MV-4-11 (cell line): ENCODE measurements around the gene C16orf78.
A peak's percentile ranks its signal among the peaks of the same experiment; 100 is the strongest.

Source experiments
- DNase-seq: peaks from one replicate; lab custom pipeline; 2025; lab: John Stamatoyannopoulos, UW

C16orf78 gene, protein sequence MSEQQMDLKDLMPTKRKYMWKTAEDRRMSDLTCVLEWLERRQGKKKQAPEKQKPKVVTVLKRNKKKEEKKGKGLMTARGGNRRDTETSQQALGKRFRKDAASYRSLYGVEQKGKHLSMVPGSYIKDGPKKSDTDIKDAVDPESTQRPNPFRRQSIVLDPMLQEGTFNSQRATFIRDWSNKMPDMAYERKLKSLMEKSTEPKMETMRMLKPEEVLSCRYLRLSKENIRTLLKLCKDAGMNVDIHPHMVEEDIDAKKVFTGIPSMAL

DNA sequence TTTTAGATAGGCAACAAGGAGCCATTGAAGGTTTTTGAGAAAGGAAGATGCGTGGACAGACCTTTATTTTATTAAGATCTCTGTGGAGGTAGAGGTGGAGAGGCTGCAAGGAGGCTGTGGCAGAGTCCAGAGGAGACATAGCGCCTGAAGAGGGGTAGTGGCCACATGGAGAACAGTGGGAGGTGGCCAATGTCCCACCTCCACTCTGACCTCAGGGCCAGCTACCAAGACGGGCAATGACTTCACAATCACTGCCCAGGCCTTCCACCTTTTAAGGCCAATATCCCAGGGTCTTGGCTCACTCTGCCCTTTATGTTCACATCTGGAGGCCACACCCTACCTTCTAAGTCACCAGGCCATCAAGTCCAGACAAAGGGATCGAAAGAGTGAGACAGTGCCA is at the start of gene C16orf78:
Gene C16orf78 (plus strand): TSS at position 301 of the 400 bp plus-strand sequence. CDS start 136 bp downstream, outside the sequence.
- no peak for DNase-seq

DNA sequence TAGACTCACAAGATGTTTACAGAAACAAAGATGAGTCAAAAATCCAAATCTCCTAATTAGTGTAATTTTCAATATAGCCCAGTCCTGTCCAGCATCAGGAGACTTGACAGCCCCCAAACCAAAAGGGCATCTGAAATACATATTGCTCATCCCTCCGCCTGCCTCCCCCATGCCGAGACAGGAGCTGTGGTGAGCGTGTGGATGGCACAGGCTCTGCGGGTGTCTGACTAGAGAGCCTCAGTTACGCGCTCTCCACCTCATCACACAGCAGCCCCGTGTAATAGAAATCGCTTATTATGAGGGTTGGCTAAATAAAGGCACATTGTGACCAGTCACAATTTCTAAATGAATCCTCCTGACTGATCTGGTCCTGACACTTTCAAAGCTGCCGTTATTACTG is 48.9 kb upstream of the C16orf78 start:
- no peak for DNase-seq

DNA sequence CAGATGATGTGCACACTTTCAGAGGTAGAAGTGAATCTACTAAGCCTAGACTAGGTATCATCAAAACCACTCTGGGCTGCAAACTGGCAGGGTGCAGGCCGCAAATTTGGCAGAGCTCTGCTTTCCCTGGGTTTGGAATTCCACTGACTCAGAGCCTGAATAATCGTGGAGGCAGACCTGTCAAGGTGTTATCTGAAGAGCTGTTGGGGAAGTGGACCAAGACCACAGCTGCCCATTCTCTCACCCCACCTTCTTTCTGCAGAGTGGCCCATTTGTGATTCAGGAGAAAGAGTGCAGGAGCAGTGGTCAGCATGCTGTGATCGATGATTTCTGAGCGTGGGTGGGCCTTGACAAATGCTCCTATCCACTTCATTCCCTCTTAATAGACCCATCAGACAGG is 46.1 kb upstream of the C16orf78 start:
- DNase-seq = no peak

DNA sequence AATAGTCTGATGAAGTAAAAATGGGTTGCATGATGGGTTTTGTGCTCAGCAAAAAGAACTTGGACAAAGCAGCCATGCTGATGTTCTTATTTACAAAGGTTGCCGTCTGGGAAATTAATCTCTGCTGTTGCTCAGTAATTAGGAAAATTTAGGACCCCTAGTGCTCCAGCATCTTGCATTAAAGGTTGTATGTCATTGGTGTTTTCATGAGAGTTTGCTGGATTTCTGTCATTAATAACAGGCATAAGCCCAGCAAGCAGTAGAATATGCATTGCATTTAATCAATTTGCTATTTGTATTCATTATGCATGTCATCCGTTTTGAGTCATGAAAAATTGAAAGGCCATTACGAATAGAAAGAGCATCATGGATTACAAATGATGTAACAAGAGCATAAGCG is 45.3 kb upstream of the C16orf78 start:
- no peak for DNase-seq

DNA sequence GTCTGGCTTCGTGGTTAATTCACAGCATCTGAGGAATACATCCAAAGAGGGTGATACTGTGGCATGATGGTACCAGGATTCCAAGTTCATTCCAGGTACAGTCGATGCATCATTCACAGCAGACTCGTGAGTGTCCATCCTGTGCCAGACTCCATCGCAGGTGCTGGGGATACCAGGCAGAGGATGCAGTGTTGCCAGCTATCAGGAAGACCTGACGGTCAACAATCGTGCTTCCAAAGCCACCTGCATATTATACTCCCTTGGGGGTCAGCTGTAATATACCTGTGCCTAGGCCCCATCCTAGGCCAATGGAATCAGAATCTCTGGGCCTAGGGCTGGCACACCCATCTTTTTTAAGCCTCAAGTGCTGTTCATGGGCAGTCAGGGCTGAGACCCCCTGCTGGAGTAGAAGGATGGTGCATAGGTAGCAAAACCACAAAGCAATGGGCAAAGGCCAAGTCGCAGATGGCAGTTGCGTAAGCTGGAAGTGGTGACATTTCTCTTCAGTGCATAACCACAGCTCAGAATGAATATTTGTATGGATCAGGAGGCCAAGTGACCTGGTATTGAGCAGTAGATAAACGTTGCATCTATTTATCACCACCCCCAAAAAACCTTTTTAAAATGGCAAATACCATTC is 42.9 kb upstream of the C16orf78 start:
- DNase-seq = peak; percentile 55

DNA sequence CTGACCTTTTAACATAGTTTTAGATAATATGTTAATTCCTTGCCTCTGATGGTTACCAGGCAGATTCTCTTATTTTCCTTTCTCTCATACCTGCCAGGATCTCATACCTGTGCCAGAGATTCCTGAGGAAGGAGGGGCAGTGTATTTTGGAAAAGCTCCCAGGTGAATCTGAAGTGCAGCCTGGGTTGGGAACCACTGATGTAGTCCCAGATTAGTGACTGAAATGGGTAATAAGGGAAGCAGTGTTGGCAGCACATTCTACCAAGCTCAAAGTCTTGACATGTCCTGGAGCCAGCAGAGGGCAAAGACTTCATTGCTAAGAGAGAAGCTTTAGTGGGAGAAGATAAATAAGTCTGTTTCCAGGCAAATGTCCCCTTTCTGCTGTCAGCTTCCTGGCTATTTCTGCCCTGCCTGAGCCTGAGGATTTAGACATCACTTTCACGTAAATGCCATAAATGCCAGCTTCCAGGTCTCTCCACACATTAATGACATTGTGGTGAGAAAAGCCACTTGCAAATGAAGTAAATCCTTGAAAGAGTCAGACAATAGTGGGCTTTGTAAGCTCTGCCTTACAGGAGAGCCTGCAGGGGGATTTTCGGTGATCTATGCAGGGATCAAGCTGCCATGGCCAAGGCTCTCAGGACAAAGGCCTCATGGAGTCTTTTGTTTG is 40.9 kb upstream of the C16orf78 start:
- DNase-seq = no peak

DNA sequence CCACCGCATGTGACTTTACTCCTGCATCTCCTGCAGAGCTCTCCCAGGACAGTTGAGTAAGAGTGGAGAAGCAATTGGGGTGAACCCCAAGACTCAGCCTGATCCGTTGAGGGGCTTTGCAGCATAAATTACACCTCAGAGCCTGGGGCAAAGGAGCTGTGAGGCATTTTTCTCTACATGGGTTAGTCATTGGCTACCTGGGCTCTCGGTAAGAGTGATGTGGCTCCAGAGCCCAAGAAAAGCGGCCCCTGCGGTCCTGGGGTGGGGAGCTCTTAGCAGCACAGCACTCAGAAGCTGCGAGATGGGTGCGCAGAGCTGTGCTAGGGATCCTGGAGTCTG is 40.4 kb upstream of the C16orf78 start:
- DNase-seq = no peak

DNA sequence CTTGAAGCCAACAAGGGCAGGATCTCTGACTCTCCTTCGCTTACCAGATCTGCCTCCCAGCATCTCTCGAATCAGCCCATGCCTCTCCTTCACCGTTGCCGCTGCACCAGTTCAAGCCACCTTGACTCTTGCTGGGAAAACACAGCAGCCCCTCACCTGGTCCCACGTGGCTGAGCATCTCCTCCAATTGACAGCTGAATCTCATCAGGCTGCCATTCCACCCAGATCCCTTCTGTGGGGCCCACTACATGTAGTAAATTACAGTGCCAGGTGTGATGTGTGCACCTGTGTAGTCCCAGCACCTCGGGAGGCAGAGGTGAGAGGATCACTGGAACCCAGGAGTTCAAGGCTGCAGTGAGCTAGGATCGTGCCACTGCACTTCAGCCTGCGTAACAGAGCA is 37.8 kb upstream of the C16orf78 start:
- DNase-seq = no peak

DNA sequence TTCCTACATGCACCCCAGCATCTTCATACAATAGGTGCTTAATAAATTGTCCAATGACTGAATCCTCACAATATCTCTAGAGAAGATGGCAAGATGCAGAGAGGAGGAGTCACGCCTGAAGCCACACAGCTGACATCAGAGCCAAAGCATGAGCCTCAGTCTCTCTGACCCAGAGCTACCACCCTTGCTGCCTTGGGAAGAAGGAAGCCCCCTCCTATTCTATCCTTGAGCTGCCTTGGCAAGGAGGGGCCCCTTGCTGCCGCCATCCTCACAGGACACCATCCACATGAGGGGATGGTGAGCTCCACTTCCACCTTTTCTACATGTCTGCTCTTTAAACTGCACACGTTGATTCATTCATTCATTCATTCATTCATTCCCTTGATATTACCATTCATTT is 37.0 kb upstream of the C16orf78 start:
- no peak for DNase-seq

DNA sequence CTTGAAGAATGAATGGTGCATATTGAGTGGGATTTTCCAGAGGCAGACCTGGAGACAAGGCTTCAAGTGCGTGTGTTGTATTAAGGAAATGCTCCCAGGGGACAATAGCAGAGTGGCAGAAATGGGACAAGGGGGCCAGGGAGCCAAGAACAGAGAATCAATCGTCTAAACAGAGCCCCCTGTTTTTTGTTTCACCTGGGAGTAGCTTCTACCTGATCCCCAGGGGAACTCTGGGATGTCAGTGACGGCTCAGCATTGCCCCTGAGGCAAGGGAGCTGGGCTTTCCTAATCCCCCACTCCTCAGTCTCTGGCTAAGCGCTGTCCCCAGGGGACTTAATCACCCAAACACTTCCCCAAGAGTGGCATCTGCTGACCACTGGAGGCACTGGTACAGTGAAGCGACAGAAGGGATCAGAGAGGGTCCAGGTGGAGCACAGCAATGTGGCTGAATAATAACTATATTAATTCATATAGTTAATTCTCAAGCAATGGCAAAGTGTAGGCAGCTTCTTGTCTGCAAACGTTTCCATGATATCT is 35.7 kb upstream of the C16orf78 start:
- no peak for DNase-seq

DNA sequence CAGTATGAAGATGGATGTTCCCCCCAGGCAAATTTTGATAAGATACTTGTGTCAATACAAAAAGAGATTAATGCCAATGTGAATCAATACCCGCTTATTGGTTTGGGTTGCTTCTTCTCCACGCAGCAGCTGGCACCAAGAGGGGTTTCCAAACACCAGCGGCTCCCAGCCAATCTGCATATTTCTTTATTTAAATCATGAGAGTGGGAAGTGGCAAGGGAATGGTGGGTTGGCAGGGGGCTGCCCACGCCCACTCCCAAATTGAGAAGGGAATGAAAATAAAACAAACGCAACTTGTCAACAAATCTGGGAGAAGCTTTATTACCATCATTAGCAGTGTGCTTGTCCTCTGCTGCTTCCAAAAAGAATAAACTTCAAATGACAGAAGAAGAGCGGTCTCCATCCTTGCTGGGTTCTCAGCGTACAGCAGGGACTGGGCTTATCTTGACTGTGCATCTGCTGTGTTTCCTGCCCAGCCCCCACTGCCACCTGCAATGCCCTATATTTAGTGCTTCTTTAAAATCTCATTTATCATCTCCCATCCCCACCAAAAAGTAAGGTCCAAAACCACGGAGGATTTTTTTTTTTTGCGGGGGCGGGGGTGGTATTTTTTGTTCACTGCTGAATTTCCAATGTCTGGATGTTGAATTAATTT is 34.9 kb upstream of the C16orf78 start:
- DNase-seq = no peak

DNA sequence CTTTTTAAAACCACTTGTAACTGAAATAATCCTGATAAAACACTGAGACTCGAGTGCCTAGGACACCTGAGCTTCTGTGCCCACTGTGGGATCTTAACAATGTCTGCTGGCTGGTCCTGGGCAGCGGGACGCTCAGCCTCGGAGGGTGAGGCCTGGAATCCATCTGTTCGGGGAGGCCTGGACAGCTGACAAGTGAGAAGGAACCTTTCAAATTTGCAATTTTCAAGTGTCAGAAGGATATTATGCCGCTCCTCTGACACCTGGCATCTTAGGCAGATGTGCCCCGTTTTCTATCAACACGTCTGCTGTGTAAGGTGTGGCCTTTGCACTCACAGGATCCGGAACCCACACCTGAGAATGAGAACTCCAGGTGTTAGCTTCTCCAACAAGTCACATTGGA is 33.1 kb upstream of the C16orf78 start:
- no peak for DNase-seq

DNA sequence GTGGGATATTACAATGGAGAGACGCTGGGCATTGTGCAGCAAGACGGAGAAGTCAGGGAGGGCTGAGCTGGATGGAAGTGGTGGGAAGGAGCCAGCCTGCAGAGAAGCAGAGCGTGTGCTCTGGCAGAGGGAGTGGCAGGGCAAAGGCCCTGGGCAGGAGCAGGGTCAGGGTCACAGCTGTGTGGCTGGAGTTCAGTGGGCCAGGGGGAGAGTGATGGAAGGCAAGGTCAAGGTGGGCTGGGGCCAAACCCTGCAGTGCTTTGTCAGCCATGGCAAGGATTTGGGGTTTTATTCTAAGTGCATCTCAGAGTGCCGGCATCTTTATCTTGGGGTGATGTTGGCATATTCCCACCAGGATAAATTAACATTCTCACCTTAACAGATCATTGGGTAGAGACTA is 31.9 kb upstream of the C16orf78 start:
- no peak for DNase-seq

DNA sequence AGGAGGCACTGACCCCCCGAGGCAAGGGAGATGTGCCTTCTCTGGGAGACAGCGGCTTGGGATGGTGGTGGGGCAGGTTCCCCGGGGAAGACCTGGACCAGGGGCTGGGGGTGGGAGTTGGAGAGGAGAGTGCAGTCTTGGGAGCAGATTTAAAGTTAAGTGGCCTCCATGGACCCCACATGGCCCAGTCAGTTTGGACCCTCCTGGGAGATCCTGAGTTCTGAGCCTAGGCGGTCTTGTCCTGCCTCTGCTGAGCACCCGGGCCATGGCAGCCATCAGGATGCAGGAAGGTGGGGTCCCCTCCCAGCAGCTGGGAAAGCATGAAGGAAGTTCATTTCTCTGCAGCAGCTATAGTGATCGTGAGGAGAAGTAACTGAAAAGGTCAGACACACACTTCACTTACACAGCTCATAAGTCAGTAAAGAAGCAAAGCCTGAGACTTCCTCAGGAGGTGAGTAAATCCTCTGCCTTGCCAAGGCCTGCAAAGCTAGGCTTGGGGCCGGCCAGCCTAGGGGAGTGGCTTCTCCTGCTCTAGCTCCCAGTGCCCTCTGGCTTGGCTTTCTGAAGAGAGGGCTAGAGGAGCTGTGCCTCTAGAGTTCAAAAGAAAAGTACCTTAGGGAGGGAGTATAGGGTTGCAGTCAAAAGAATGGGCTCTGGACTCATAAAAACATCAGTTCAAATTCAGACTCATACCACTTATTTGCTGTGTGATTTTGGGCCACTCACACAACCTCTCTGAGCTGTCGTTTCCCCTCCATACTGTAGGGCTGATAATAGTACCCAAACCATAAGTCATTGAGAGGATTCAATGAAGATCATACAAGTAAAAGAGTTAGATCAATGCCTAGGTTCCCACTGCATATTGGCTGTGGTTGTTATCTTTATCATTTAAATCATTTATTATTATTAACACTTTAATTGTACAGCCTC is 31.0 kb upstream of the C16orf78 start:
- DNase-seq = no peak

DNA sequence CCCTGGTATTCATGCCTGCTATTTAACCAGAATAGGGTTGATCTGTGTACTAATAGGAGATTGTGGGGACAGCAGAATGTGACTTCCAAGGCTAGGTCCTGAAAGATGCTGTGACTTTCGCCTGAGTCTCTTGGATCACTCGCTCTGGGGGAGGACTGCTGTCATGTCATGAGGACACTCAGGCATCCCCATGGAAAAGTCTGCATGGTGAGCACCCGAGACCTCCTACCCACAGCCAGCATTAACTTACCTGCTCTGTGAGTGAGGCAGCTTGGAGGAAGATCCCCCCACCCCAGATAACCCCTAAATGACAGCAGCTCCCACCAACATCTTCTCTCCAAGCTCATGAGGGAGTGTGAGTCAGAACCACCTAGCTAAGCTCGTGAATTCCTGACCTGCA is 30.3 kb upstream of the C16orf78 start:
- DNase-seq = no peak

DNA sequence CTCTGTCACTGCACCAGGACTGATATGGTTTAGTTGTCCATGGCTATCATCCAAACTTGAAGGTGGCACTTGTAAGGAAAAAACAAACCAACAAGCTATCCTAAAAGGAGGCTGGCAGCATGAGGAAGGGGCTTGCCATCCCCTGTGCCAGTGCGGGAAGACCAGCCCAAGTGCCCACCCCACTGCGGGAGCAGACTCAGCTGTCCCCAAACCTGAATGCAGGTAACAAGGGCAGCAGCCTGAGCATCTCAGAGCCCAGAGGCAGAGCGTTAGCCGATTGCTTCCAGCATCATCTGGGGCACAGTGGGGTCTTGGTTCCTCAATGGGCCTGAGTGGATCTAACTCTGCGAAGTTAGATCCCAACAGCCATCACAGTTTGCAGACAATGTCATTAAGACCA is 29.2 kb upstream of the C16orf78 start:
- DNase-seq = no peak

DNA sequence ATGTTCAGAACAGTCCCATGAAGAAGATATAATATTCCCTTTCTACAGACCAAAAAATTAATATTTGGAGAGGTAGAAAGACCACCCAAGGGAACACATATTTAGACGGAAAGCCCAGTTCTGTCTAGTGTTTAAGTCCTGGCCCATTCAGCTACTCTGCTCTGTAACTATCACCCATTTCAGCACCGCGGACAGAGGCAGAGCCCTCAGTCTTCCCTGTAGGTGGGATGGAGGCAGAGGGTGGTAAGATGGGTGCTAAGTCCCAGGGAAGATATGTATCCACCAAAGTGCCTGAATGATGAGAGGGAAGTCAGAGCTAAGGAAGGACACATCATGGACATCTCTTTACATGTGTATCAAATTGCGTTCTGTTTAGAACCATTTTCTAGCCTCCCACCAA is 27.8 kb upstream of the C16orf78 start:
- DNase-seq = no peak

DNA sequence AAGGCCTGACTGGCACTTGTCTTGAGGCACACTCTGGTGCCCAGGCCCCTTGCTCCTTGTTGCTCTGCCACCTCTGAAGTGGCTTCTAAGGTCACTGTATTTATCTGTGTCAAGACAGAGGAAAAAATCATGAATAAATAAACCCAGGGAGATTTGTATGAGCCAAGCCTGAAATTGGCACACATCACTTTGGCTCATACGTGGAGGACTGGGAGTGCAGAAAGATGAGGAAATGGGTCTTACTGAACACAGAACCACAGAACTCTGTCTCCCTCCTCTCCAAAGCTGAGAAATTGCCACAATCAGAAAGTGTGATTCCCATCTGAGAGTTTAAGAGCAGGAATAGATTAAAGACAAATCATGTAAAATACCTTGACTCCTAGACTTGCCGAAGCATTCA is 27.1 kb upstream of the C16orf78 start:
- no peak for DNase-seq

DNA sequence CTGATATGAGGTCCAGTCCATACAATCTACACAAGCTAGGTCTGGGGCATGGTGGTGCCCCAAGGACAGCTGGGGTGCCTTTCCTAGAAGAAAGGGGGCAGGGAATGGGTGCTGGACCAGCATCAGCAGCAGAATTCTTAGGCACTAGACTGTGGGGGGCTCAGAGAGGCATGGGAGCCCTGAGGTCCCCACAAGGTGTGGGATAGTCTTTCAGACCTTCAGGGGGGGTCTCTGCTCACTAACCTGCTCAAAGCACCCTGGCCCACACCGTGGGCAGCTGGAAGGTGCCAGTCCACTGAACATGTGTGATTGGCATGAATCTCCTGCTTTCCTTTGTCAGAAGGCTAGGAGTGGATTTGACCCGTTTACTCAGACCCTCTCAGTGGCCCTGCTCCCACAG is 26.1 kb upstream of the C16orf78 start:
- DNase-seq = no peak

DNA sequence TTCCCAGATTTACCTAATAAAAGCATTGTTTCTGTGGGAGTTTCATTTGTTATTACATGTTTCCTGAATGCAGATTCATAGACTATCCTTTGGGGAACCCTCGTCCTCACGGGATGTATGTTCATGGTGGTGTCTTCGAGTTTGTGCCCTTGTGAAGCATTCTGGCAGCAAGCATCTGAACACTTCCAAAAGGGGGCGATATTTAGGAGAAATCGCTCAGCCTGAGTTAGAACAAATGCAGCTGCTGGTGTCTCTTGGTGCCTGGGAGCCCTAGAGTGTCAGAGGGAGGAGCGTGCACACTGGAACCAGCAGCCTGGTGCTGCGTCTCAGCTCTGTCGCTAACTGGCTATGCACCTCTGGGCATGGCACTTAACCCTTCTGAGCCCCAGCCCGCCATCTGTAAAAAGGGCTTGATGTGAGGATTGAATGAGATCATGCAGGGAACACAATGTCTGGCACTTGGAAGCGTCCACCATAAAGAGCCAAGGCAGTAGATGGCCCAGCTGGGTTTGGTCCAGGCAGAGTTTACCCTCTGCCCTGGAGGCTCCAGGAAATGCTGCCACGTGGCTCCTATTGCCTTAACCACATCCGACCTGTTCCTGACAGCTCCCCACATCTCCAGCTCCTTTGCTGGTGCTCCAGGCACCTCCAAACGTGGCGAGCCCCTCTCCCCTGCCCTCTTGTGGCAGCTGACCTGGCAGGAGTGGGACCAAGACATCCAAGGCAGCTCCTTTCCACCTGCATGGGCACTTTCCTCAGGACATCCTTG is 25.0 kb upstream of the C16orf78 start:
- no peak for DNase-seq
